GM12891 (cell line): ENCODE data around the gene BTNL3.

Source experiments
- PAX5 ChIP-seq: IDR thresholded peaks from 2 replicates; pipeline ENCODE4 v1.6.1; 2011; ENCODE audit warnings: low read length, moderate library complexity, mild to moderate bottlenecking; ENCODE audit not compliant: insufficient read depth, severe bottlenecking
- POLR2A ChIP-seq: IDR thresholded peaks from 2 replicates; pipeline ENCODE4 v1.6.1; 2011; ENCODE audit warnings: low read depth, low read length, control low read depth
- POLR2AphosphoS5 ChIP-seq: IDR thresholded peaks from 2 replicates; pipeline ENCODE4 v1.6.1; 2011; ENCODE audit warnings: low read depth, low read length, control low read depth
- POU2F2 ChIP-seq: IDR thresholded peaks from 2 replicates; pipeline ENCODE4 v1.6.1; 2011; ENCODE audit warnings: low read depth, mild to moderate bottlenecking, control low read depth, low read length, moderate library complexity

DNA sequence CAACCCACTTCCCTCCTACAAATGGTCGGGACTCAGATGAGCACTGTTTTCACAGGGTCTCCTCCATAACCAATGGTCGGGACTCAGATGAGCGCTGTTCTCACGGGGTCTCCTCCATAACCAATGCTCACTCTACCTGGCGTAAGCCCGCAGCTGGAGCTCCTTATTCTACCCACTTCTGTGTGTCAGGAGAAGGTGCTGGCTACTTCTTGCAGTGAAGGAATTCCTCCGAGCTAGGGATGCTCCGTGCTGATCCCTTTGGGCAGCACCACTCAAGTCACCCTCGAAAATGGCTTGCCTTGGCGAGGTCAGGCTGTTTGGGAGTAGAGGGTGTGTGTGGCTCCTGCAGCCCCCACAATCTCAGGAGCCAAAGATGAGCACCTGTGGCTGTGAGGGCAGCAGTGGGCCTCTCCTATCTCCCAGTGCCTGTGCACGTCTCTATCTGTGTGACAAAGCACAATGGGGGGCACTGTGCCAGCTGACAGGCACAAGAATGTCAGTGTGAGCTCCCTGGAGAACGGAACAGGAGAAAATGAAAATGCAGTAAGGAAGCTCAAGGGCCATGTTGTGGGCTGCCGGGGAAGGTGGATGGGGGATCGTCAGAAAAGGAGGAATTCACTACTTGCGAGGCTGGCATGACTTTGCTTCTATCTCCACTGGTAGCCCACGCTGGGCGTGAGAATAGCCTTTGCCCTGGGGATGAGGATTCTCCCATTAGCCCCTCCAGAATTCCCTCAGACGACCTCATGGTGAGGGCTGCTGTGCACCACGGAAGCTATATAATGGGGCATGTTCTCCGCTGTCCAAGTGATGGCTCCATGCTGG is 47.6 kb downstream of the BTNL3 start:
- TF ChIP-seq POLR2A (no peak), POLR2AphosphoS5 (no peak), POU2F2 (no peak), PAX5 (no peak)
